HG02798 (cell line): ENCODE results near the gene MFSD6.

ENCODE experiments used
- ATAC-seq: cut with Tn5 transposase; IDR thresholded peaks from one replicate; pipeline ENCODE4 v1.9.1; 2021; ENCODE audit warnings: mild to moderate bottlenecking; ENCODE audit not compliant: unreplicated experiment, poor library complexity

Gene MFSD6

DNA sequence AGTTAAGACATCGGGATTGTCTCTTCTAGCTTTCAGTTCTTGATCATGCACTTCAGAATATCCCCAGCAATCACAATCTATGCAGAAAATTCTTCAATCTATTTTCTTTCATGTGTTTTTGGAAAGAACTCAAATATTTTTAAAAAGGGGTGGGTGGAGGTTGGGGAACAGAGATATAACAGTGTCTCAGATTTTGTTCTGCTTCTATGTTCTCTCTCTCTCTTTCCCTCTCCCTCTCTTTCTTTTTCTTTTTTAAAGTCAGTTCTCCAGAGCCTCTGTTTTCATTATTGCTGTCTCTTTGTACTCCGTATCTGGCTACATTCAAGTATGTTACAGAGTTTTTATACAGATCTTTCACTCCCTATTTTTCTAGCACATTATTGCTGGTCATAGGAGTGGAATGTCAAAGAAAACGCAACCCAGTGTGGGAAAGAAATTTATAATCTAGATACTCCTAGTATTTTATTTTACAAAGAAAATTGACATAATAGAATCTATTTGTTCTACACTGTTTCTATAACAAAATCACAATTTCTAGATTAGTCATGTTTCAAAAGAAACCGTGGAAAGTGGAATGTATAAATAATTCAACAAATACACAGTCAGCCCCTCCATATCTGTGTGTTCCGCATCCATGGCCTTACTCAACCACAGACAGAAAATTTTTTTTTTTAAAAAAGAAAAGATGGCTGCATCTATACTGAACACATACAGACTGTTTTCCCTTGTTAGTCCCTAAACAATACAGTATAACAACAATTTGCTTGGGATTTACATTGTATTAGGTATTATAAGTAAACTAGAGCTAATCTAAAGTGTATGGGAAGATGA lies 137.6 kb downstream of the MFSD6 start:
- ATAC-seq: no peak

DNA sequence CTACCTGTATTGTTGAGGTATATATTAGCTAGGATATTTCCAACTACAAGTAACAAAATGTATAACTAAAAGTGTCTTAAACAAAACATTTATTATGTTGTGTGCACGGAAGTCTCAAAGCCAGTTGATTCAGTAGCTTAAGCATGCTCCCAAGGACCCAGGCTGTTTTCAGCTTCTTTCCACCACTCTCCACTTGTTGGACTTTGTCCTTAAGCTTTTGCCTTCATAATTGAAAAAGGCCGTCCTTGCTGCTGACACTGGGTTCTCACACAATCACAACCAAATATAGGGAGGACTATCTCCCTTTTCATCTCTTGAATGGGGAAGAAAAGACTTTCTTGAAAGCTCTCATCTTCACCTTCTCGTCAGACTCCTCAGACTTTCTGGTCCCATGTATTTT lies 138.6 kb downstream of the MFSD6 start:
- no peak for ATAC-seq

DNA sequence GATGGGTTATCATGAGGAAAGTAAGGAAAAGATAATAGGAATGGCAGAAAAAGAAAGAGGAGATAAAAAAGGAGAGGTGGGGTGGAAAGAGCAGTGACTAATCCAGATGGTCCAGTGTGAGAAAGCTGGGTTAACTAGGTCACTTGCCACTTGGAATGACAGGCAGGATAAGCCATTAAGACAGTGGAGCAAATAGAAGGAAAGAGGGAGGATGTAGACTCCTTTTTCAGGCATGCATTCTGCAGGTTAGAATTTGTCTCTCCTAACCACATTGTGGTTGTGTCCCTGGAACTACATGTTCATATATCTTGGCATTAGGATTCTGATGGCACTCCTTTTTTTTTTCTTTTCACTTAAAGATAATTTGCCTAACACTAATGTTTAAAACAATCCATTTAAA lies 139.7 kb downstream of the MFSD6 start:
- ATAC-seq: no peak

DNA sequence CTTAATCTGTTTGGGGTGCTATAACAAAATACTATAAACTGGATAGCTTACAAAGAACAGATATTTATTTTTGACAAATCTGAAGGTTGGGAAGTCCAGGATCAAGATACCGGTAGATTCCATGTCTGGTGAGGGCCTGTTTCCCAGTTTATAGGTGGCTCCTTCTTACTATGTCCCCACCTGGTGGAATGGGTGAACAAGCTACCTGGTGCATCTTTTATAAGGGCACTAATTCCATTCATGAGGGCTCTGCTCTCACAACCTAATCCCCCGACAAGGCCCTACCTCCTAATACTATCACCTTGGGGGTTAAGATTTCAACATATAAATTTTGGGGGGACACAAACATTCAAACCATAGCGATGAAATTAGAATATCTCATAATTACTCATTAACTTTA lies 142.0 kb downstream of the MFSD6 start:
- no peak for ATAC-seq
